GM10266 (cell line): Measurements from ENCODE around the gene GAPT.
"Not testable (repeated sequence)": the region's sequence is repeated elsewhere in the genome, so short reads cannot be mapped to it uniquely, and the experiment has no call there.

Experiments used
- DNase-seq: peaks from one replicate; pipeline ENCODE4 v3.0.0; 2012; ENCODE audit errors: extremely low spot score
- TF ChIP-seq, protein P1 (sequence below): IDR thresholded peaks from 2 replicates; pipeline ENCODE4 v1.5.1; 2012; ENCODE audit warnings: mild to moderate bottlenecking, low read depth; ENCODE audit not compliant: control insufficient read depth, insufficient read depth; ENCODE audit errors: missing control alignments

GAPT gene

DNA sequence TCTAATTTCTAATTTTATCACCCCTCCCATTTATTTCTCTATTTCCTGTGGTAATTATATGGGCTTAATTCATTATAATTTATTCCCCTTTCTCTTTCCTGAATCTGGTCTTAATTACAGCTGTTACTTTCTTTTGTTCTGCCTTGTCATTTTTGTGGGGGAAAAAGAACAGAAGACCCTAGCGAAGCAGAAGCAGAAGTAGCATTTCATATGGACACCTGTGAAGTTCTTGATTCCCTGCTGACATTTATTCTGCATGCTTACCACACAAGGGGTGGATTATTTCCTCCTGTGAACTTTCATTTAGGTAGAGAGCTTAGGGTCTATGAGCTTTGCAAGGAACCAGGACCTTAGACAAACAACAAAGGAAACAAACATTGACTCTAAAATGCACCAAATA, 33.3 kb downstream of the GAPT start:
- DNase-seq: no peak
- TF ChIP-seq, protein P1, sequence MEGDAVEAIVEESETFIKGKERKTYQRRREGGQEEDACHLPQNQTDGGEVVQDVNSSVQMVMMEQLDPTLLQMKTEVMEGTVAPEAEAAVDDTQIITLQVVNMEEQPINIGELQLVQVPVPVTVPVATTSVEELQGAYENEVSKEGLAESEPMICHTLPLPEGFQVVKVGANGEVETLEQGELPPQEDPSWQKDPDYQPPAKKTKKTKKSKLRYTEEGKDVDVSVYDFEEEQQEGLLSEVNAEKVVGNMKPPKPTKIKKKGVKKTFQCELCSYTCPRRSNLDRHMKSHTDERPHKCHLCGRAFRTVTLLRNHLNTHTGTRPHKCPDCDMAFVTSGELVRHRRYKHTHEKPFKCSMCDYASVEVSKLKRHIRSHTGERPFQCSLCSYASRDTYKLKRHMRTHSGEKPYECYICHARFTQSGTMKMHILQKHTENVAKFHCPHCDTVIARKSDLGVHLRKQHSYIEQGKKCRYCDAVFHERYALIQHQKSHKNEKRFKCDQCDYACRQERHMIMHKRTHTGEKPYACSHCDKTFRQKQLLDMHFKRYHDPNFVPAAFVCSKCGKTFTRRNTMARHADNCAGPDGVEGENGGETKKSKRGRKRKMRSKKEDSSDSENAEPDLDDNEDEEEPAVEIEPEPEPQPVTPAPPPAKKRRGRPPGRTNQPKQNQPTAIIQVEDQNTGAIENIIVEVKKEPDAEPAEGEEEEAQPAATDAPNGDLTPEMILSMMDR: no peak

DNA sequence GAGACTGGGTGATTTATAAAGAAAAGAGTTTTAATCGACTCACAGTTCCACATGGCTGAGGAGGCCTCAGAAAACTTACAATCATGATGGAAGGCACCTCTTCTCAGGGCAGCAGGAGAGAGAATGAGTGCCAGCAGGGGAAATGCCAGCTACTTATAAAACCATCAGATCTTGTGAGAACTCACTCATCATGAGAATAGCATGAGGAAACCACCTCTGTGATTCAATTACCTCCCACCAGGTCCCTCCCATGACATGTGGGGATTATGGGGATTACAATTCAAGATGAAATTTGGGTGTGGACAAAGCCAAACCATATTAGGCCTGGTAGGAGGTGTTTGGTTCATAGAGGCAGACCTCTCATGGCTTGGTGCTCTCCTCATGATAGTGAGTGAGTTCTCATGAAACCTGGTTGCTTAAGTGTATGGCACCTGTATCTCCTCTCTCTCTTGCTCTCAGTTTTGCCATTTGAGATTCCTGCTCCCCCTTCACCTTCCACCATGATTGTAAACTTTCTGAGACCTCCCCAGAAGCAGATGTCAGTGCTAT, 39.8 kb downstream of the GAPT start:
- TF ChIP-seq, protein P1: no peak
- no peak for DNase-seq

DNA sequence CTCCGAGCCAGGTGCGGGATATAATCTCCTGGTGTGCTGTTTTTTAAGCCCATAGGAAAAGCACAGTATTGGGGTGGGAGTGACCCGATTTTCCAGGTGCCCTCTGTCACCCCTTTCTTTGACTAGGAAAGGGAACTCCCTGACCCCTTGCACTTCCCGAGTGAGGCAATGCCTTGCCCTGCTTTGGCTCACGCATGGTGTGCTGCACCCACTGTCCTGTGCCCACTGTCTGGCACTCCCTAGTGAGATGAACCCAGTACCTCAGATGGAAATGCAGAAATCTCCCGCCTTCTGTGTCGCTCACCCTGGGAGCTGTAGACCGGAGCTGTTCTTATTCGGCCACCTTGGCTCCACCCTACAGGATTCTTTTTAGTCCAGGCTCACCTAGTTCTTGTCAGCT, 50.7 kb downstream of the GAPT start:
- DNase-seq: not testable (repeated sequence)

DNA sequence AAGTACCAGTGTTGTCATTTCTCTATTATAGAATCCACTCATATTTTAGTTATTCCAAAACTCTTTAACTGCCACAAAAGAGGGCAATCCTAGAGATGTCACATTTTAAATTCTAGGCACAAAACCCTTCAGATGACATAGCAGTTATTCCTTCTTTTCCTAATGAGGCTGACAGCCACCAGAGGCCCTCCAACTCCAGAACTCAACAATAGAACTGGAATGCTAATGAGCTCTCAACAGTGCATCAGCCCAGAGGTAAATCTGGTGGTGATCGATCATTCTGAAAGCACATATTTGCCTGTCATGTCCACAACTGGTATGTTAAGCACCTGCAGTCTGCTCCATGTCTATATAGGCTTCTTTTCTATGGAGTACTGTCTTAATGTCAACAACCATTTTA, 51.5 kb downstream of the GAPT start:
- DNase-seq: no peak

DNA sequence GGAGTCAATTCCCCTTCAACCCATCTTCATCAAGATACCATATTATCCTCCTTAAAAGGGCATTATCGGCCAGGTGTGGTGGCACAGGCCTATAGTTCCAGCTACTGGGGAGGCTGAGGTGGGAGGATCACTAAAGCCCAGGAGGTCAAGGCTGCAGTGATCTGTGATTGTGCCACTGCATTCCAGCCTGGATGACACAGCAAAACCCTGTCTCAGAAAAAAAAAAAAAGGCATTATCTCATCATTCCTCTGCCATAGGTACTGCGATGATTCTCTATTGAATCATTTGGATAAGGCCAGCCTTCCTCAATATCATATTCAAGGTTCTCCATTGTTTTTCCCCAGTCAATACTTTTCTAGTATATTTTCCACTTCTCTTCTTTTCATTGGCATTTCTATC, 52.5 kb downstream of the GAPT start:
- TF ChIP-seq, protein P1: no peak
- no peak for DNase-seq

More for the DNA sequence above, 51.5 kb downstream of the GAPT start:
- TF ChIP-seq, protein P1: no peak

DNA sequence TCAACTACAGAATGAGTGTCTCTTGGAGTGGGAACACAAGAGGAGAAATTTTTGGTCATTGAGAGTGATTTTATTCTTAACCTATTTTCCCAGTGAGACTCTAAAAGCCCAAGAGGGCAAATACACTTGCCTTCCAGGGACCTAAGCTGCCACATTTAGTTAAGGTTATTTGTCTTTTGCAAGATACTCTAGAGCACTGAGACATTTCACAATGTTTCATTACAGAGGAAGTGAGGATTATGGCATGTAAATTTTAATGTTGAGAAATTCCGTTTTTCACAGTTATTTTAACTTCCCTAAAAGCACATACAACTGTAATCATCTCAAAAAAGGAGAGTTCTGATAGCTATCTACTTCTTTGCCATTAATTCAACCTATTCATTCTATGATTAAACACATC, 53.0 kb downstream of the GAPT start:
- TF ChIP-seq, protein P1: no peak
- no peak for DNase-seq

DNA sequence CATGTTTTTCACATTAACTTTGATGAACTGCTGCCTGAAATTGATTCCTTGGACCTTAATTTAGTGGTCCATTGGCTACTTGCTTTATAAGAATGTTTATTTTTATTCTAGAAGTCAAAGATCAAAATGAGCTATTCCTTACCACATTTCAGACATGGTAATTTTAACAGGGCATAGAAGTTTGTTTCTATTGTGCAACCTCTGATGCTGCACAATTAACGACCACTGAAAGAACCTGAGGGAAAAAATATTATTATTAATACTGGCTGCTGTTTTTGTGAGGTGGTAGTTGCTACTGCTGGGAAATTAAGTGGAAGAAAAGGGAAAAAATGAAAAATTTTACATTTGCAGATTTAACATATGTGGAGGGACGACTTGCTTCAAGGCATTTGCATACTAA, 53.7 kb downstream of the GAPT start:
- DNase-seq: no peak
- TF ChIP-seq, protein P1: no peak

DNA sequence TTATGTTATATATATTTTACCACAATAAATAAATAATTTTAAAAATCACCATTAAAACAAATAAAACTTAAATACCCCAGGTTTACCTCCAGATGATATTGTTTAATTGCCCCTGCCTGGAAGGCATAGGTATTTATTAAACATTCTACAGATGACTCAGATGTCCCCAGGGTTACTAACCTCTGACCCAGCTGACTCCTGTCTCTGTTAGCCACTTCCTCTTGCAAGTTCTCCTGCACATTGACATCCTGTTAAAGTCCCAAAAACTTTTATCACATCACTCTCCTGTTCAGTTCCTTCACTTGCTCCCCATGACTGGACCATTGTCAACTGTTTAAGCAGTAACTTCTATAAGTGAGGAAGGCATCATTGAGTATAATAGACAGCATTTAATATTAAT, 54.7 kb downstream of the GAPT start:
- TF ChIP-seq, protein P1: no peak
- DNase-seq: no peak
